ENCODE measurements around the gene HPSE2. TPM values are rescaled to one million over a fixed set of nuclear protein-coding genes. Genes with fewer than 3 reads are reported as not detected.
A peak's percentile ranks its signal among the peaks of the same experiment; 100 is the strongest.

The HPSE2 gene
- polyA plus RNA-seq, 2 of the 4 experiments (the other 2 are of a cell fraction) = not detected

DNA sequence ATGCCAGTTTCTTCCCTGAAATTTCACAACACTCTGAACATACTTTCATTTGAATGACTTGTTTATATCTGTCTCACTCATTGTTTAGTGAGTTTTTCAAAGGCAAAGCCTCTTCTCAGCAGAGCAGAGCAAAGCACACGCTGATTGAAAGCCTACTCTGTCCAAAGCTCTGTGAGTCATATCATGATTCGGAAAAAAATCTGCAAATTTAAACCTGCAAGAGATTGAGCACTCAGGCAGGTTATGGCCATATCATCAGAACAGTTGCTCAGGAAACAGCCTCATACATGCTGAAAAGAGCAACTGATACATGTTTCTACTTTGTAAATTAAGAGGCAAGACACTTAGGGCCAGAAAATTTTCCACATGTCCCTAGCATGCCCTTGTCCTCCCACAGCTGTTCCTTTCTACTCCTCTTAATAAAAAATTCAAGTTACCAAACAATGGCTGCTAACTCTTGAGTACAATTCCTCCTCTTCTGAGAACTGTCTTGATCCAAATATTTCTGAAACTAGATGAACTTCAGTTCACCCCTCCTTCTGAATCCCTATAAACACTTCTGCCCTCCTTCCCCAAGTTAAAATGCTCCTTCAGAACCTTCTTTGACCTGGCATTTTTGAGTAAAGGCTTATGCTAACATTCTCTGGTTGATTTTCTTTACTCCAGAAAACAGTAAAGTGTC is 648.4 kb downstream of the HPSE2 start:
- CTCF ChIA-PET = no interaction called here
- H3K4me3 ChIP-seq = no peak overlapping the region
- 9% methylated on average over 2 of the region's 2 CpGs for WGBS (ENCODE audit: missing lambda C conversion rate)
- no peak overlapping the region for H3K4me2 ChIP-seq
- no peak for TF ChIP-seq ZFP36 (IDR thresholded peaks at IDR 0.05; ENCODE audit: borderline replicate concordance, partially characterized antibody)
- TF ChIP-seq NPAS2 (CRISPR knock-in tag; IDR thresholded peaks at IDR 0.05; ENCODE audit: borderline replicate concordance) = no peak
- no peak for TF ChIP-seq RNF2 (IDR thresholded peaks at IDR 0.05; ENCODE audit: borderline replicate concordance, low read depth)
- TF ChIP-seq JUNB (IDR thresholded peaks at IDR 0.05) = no peak
- TF ChIP-seq HDAC2 (IDR thresholded peaks at IDR 0.05) = no peak
- no peak for TF ChIP-seq JUN (IDR thresholded peaks at IDR 0.05)
- TF ChIP-seq, protein P1, sequence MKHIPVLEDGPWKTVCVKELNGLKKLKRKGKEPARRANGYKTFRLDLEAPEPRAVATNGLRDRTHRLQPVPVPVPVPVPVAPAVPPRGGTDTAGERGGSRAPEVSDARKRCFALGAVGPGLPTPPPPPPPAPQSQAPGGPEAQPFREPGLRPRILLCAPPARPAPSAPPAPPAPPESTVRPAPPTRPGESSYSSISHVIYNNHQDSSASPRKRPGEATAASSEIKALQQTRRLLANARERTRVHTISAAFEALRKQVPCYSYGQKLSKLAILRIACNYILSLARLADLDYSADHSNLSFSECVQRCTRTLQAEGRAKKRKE (CRISPR knock-in tag; IDR thresholded peaks at IDR 0.05; ENCODE audit: low read depth) = no peak
- no peak for TF ChIP-seq RCOR1 (IDR thresholded peaks at IDR 0.05; ENCODE audit: low read depth, low read length)
- H3K9me3 ChIP-seq = no peaks in the 10 kb centered on the region
- FAIRE-seq (no peak), ATAC-seq (0 out of 6 replicates have a peak, but pooled peaks of 1 of the 2 experiments have one; percentile 20), DNase-seq (ENCODE audit: low read depth in 1 of 2, low spot score in 1 of 2) (no peak)
- H3K4me1 ChIP-seq = 0 out of 3 replicates have a peak, but pooled peaks cover 6% of the 10 kb centered on the region
- no peak overlapping the region for H3K27ac ChIP-seq
- POLR2A ChIA-PET = no interaction called here

DNA sequence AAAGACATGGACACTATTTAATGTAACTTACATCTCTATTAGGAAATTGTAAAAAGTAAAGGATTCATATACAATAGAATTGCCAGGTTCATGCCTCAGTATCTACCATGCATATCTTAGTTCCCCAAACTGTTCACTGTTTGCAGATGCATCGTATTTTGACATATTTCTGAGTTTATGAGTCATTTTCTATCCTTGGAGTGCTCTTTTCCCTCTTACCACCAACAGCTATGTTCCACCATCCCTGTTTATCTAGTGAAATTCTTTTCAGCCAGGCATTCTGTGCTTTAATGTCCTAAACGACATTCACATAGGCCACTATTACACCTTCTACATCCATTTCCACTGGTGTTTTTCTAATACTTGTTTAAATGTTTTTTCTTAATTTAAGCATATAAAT is 649.6 kb downstream of the HPSE2 start:
- POLR2A ChIA-PET = no interaction called here
- 13% methylated on average over 2 of the region's 2 CpGs for WGBS (ENCODE audit: missing lambda C conversion rate)
- FAIRE-seq = no peak
- CTCF ChIA-PET = interaction anchor here (0.9 kb wide), 1 partner anchor 23 kb away, joined by 3 read pairs; no protein-coding TSS in a partner anchor
- H3K9me3 ChIP-seq = no peaks in the 10 kb centered on the region
- TF ChIP-seq MAZ (IDR thresholded peaks at IDR 0.05; ENCODE audit: borderline replicate concordance, low read depth, low read length) = no peak
- no peak for TF ChIP-seq ZSCAN20 (CRISPR knock-in tag; IDR thresholded peaks at IDR 0.05)
- TF ChIP-seq JUN (IDR thresholded peaks at IDR 0.05) = no peak
- no peak for TF ChIP-seq ZC3H11A (IDR thresholded peaks at IDR 0.05)
- no peak for TF ChIP-seq HOXA7 (CRISPR knock-in tag; IDR thresholded peaks at IDR 0.05)
- no peak for TF ChIP-seq KDM1A (IDR thresholded peaks at IDR 0.05; ENCODE audit: low read depth)
- no peak for TF ChIP-seq EHMT2 (IDR thresholded peaks at IDR 0.05; ENCODE audit: low read depth)
- TF ChIP-seq CBX2 (IDR thresholded peaks at IDR 0.05; ENCODE audit: borderline replicate concordance, low read depth) = no peak
- TF ChIP-seq, protein P2, sequence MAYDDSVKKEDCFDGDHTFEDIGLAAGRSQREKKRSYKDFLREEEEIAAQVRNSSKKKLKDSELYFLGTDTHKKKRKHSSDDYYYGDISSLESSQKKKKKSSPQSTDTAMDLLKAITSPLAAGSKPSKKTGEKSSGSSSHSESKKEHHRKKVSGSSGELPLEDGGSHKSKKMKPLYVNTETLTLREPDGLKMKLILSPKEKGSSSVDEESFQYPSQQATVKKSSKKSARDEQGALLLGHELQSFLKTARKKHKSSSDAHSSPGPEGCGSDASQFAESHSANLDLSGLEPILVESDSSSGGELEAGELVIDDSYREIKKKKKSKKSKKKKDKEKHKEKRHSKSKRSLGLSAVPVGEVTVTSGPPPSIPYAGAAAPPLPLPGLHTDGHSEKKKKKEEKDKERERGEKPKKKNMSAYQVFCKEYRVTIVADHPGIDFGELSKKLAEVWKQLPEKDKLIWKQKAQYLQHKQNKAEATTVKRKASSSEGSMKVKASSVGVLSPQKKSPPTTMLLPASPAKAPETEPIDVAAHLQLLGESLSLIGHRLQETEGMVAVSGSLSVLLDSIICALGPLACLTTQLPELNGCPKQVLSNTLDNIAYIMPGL (CRISPR knock-in tag; IDR thresholded peaks at IDR 0.05; ENCODE audit: borderline replicate concordance) = no peak
- TF ChIP-seq, protein P3, sequence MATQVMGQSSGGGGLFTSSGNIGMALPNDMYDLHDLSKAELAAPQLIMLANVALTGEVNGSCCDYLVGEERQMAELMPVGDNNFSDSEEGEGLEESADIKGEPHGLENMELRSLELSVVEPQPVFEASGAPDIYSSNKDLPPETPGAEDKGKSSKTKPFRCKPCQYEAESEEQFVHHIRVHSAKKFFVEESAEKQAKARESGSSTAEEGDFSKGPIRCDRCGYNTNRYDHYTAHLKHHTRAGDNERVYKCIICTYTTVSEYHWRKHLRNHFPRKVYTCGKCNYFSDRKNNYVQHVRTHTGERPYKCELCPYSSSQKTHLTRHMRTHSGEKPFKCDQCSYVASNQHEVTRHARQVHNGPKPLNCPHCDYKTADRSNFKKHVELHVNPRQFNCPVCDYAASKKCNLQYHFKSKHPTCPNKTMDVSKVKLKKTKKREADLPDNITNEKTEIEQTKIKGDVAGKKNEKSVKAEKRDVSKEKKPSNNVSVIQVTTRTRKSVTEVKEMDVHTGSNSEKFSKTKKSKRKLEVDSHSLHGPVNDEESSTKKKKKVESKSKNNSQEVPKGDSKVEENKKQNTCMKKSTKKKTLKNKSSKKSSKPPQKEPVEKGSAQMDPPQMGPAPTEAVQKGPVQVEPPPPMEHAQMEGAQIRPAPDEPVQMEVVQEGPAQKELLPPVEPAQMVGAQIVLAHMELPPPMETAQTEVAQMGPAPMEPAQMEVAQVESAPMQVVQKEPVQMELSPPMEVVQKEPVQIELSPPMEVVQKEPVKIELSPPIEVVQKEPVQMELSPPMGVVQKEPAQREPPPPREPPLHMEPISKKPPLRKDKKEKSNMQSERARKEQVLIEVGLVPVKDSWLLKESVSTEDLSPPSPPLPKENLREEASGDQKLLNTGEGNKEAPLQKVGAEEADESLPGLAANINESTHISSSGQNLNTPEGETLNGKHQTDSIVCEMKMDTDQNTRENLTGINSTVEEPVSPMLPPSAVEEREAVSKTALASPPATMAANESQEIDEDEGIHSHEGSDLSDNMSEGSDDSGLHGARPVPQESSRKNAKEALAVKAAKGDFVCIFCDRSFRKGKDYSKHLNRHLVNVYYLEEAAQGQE (IDR thresholded peaks at IDR 0.05) = no peak
- TF ChIP-seq MYC (IDR thresholded peaks at IDR 0.05; ENCODE audit: borderline replicate concordance, low read length) = no peak
- TF ChIP-seq, protein P4, sequence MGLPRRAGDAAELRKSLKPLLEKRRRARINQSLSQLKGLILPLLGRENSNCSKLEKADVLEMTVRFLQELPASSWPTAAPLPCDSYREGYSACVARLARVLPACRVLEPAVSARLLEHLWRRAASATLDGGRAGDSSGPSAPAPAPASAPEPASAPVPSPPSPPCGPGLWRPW (IDR thresholded peaks at IDR 0.05) = no peak
- no peak for TF ChIP-seq SREBF2 (IDR thresholded peaks at IDR 0.05)
- TF ChIP-seq, protein P5, sequence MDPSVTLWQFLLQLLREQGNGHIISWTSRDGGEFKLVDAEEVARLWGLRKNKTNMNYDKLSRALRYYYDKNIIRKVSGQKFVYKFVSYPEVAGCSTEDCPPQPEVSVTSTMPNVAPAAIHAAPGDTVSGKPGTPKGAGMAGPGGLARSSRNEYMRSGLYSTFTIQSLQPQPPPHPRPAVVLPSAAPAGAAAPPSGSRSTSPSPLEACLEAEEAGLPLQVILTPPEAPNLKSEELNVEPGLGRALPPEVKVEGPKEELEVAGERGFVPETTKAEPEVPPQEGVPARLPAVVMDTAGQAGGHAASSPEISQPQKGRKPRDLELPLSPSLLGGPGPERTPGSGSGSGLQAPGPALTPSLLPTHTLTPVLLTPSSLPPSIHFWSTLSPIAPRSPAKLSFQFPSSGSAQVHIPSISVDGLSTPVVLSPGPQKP (IDR thresholded peaks at IDR 0.05; ENCODE audit: low read depth, low read length) = no peak
- H3K4me3 ChIP-seq = no peak overlapping the region
- 0 out of 3 replicates have a peak, but pooled peaks cover 6% of the 10 kb centered on the region for H3K4me1 ChIP-seq
- ATAC-seq = no peak
- no peak overlapping the region for H3K4me2 ChIP-seq
- DNase-seq (ENCODE audit: low read depth in 1 of 2, low spot score in 1 of 2) = no peak
- no peak overlapping the region for H3K27ac ChIP-seq

Measured in A549 (cell line).